Common myeloid progenitor, CD34-positive (primary cell): ENCODE measurements around the gene WWC1.

Source experiments
- CTCF ChIA-PET: fragments of 350-600 bp; sonication (Branson Sonifier 250); formaldehyde crosslinking; loops from one replicate; lab custom pipeline; 2021; ENCODE audit warnings: antibody characterized with exemption; lab: Charles Lee
- POLR2A ChIA-PET: fragments of 350-600 bp; sonication (Branson Sonifier 250); formaldehyde crosslinking; loops from one replicate; lab custom pipeline; 2021; ENCODE audit warnings: antibody characterized with exemption; lab: Charles Lee
- DNase-seq, 3 donors: peaks; one replicate each; pipeline versions ENCODE4 v3.0.0 to v3.0.0-alpha.2; 2013
- H3K27ac ChIP-seq, 2 experiments: 1 replicate in 1 of 2; 2 replicates in 1 of 2; pipeline ENCODE4 v1.7.0; 2013; ENCODE audit warnings: inconsistent platforms in 2 of 2, low read length in 2 of 2, mild to moderate bottlenecking in 2 of 2, low read depth in 1 of 2, moderate library complexity in 1 of 2; ENCODE audit not compliant: severe bottlenecking in 2 of 2, insufficient read depth in 1 of 2, poor library complexity in 1 of 2
- H3K27me3 ChIP-seq, 5 experiments: replicated peaks in 2 of 5; 1 replicate in 3 of 5; 2 replicates in 2 of 5; pipeline versions ENCODE4 v1.6.1 to v1.7.0; 2013; ENCODE audit warnings: low read length in 4 of 5, mild to moderate bottlenecking in 2 of 5, moderate library complexity in 2 of 5, inconsistent platforms in 1 of 5; ENCODE audit not compliant: insufficient read depth in 5 of 5, control insufficient read depth in 4 of 5
- H3K36me3 ChIP-seq, 4 experiments: 1 replicate in 2 of 4; 2 replicates in 2 of 4; pipeline versions ENCODE4 v1.6.1 to v1.7.0; 2013; ENCODE audit warnings: low read length in 3 of 4, control low read depth in 1 of 4, mild to moderate bottlenecking in 1 of 4; ENCODE audit not compliant: control insufficient read depth in 4 of 4, insufficient read depth in 4 of 4
- H3K4me1 ChIP-seq, 4 experiments: 1 replicate in 3 of 4; 2 replicates in 1 of 4; pipeline versions ENCODE4 v1.6.1 to v1.7.1; 2013; ENCODE audit warnings: low read length in 3 of 4, mild to moderate bottlenecking in 3 of 4, control low read depth in 1 of 4, inconsistent platforms in 1 of 4, moderate library complexity in 1 of 4; ENCODE audit not compliant: control insufficient read depth in 4 of 4, insufficient read depth in 4 of 4; ENCODE audit errors: control extremely low read depth in 1 of 4
- H3K4me3 ChIP-seq, 7 experiments: 1 replicate in 4 of 7; 2 replicates in 3 of 7; pipeline versions ENCODE4 v1.5.1 to v1.7.0; 2013; ENCODE audit warnings: mild to moderate bottlenecking in 7 of 7, low read length in 6 of 7, moderate library complexity in 6 of 7, inconsistent platforms in 2 of 7, low read depth in 2 of 7, control low read depth in 1 of 7; ENCODE audit not compliant: insufficient read depth in 4 of 7, control insufficient read depth in 1 of 7; ENCODE audit errors: extremely low read depth in 1 of 7
- H3K9me3 ChIP-seq, 5 experiments: 1 replicate in 4 of 5; 2 replicates in 1 of 5; pipeline versions ENCODE4 v1.6.1 to v1.7.1; 2013; ENCODE audit warnings: low read length in 4 of 5, mild to moderate bottlenecking in 2 of 5, inconsistent platforms in 1 of 5, low read depth in 1 of 5, moderate library complexity in 1 of 5; ENCODE audit not compliant: control insufficient read depth in 4 of 5, insufficient read depth in 2 of 5; ENCODE audit errors: control extremely low read depth in 1 of 5
- WGBS: methylation state at CpG from one replicate; pipeline ENCODE4 v1.1.5; 2013; ENCODE audit not compliant: insufficient coverage; 5-methylcytosine and 5-hydroxymethylcytosine counted together

WWC1 gene

GRCh38 chr5:168382421-168382820, 91.0 kb downstream of the WWC1 start:
- no peaks in the 10 kb centered on the region for H3K36me3 ChIP-seq
- H3K27me3 ChIP-seq = no peaks in the 10 kb centered on the region
- POLR2A ChIA-PET = no interaction called here
- DNase-seq = no peak
- CTCF ChIA-PET = no interaction called here
- no peak overlapping the region for H3K4me3 ChIP-seq
- WGBS = 90% methylated on average over 2 of the region's 3 CpGs
- no peak overlapping the region for H3K27ac ChIP-seq
- H3K9me3 ChIP-seq = peaks cover 0 to 8% (median 0%) of the 10 kb centered on the region in 5 experiments
- H3K4me1 ChIP-seq = no peaks in the 10 kb centered on the region

DNA sequence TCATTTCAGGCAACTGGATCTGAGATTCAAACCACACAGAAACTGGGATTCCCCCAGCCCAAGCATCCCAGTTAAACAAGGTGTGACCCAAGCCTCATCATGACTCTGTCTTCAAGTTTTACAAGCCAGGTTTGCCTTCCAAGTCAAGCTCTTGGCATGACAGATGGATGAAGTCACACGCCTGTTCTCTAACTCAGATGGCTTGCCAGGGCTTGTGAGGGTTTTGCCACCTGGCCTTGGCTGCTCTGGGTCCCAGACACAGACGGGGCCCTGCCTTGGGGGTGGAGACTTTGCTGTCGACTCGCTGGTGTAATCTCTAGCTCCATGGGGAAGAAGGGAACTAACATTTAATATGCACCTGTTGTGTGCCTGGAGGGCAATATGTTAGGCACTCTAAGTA, 99.0 kb downstream of the WWC1 start:
- Histone ChIP-seq H3K9me3 (peaks cover 0 to 10% (median 1%) of the 10 kb centered on the region in 5 experiments), H3K27ac (no peak overlapping the region), H3K36me3 (no peaks in the 10 kb centered on the region), H3K4me3 (no peak overlapping the region), H3K27me3 (no peaks in the 10 kb centered on the region), H3K4me1 (no peaks in the 10 kb centered on the region)
- WGBS = 100% methylated on average over 2 of the region's 4 CpGs
- ChIA-PET CTCF (no interaction called here), POLR2A (no interaction called here)
- no peak for DNase-seq

DNA sequence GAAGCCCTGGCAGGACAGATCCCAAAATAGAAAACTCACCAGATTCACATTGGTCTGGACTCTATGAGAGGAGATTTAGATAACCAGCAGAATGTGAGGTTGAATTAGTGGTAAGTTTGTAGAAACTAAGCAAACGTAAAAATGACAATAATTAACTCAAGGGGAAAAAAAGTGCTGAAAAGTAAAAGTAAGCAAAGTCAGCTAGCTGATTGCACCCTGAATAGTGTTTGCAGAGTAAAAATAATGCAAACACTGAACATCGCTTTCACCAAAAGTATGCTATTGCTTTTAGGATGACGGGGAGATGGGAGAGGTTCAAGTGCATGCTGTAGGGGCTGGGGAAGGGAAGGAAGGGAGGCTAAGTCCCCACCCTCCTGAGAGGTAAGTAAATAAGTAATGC, 102.3 kb downstream of the WWC1 start:
- Histone ChIP-seq H3K4me3 (no peak overlapping the region), H3K27ac (no peak overlapping the region), H3K4me1 (no peaks in the 10 kb centered on the region), H3K27me3 (no peaks in the 10 kb centered on the region), H3K9me3 (peaks cover 0 to 10% (median 1%) of the 10 kb centered on the region in 5 experiments), H3K36me3 (no peaks in the 10 kb centered on the region)
- CTCF ChIA-PET = no interaction called here
- WGBS = 100% methylated on average over 3 of the region's 3 CpGs
- POLR2A ChIA-PET = interaction anchor here (0.6 kb wide), 1 partner anchor 38 kb away, joined by 3 read pairs; no protein-coding TSS in a partner anchor
- DNase-seq = no peak

GRCh38 chr5:168400429-168401220, 109.2 kb downstream of the WWC1 start:
- no peak for DNase-seq
- POLR2A ChIA-PET = no interaction called here
- no peaks in the 10 kb centered on the region for H3K27me3 ChIP-seq
- H3K27ac ChIP-seq = no peak overlapping the region
- CTCF ChIA-PET = interaction anchor here (1.1 kb wide), 1 partner anchor 16 kb away, joined by 3 read pairs; no protein-coding TSS in a partner anchor
- no peak overlapping the region for H3K4me3 ChIP-seq
- no peaks in the 10 kb centered on the region for H3K36me3 ChIP-seq
- 90% methylated on average over 3 of the region's 4 CpGs for WGBS
- H3K4me1 ChIP-seq = no peaks in the 10 kb centered on the region
- no peaks in the 10 kb centered on the region for H3K9me3 ChIP-seq

DNA sequence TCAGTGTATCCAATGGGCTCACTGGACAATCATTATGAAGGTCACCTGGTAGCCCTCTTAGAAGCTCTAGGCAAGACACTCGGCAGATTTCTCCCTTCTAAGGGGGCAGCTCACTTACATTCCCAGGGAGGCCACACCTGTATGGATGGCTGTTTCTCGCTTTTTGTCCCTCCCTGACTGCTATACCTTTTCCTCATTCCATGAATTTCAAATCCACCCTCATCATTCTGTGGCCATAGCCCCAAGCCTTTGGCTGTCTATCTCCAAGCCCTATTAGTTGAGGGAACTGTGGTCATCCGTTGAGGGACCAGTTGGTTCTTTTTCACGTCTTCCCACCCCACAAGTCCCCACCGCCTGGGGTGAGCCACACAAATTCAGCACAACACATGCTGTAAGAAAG, 109.8 kb downstream of the WWC1 start:
- CTCF ChIA-PET = interaction anchor here (1.1 kb wide), 1 partner anchor 15 kb away, joined by 3 read pairs; no protein-coding TSS in a partner anchor

GRCh38 chr5:168401880-168402279, 110.4 kb downstream of the WWC1 start:
- H3K36me3 ChIP-seq = no peaks in the 10 kb centered on the region
- ChIA-PET CTCF (interaction anchor here (0.8 kb wide), 1 partner anchor 82 kb away, joined by 4 read pairs; no protein-coding TSS in a partner anchor), POLR2A (no interaction called here)
- no peak overlapping the region for H3K27ac ChIP-seq
- no peak for DNase-seq
- H3K9me3 ChIP-seq = no peaks in the 10 kb centered on the region
- H3K4me3 ChIP-seq = no peak overlapping the region
- 100% methylated on average over 4 of the region's 4 CpGs for WGBS
- no peaks in the 10 kb centered on the region for H3K4me1 ChIP-seq
- no peaks in the 10 kb centered on the region for H3K27me3 ChIP-seq

More for the DNA sequence above, 109.8 kb downstream of the WWC1 start:
- Histone ChIP-seq H3K27ac (no peak overlapping the region), H3K9me3 (no peaks in the 10 kb centered on the region), H3K4me1 (no peaks in the 10 kb centered on the region), H3K27me3 (no peaks in the 10 kb centered on the region), H3K4me3 (no peak overlapping the region), H3K36me3 (no peaks in the 10 kb centered on the region)
- WGBS = 95% methylated on average over 2 of the region's 5 CpGs
- POLR2A ChIA-PET = no interaction called here
- no peak for DNase-seq

GRCh38 chr5:168404365-168404764, 112.9 kb downstream of the WWC1 start:
- H3K27me3 ChIP-seq = no peaks in the 10 kb centered on the region
- ChIA-PET CTCF (no interaction called here), POLR2A (no interaction called here)
- peaks cover 0 to 2% (median 0%) of the 10 kb centered on the region in 4 experiments for H3K4me1 ChIP-seq
- 75% methylated on average over 9 of the region's 12 CpGs for WGBS
- no peaks in the 10 kb centered on the region for H3K36me3 ChIP-seq
- no peak for DNase-seq
- no peak overlapping the region for H3K27ac ChIP-seq
- H3K4me3 ChIP-seq = no peak overlapping the region
- H3K9me3 ChIP-seq = no peaks in the 10 kb centered on the region
